Fibroblast of villous mesenchyme (primary cell): ENCODE results near the gene CPNE5. TPM values are rescaled to one million over a fixed set of nuclear protein-coding genes. Genes with fewer than 3 reads are reported as not detected.

ENCODE experiments used
- DNase-seq: peaks from one replicate; pipeline ENCODE4 v3.0.0-alpha.2; 2010; ENCODE audit warnings: low read depth
- H3K4me3 ChIP-seq: 2 replicates; pipeline ENCODE4 v1.5.1; 2011; ENCODE audit warnings: low read depth, mild to moderate bottlenecking, low read length
- CTCF ChIP-seq: IDR thresholded peaks from 2 replicates; pipeline ENCODE4 v1.5.1; 2012; ENCODE audit warnings: low read depth, mild to moderate bottlenecking, low read length; ENCODE audit not compliant: insufficient read depth
- total RNA-seq: library from RNA; depleted of rRNA; stranded (reverse); fragments of >200 nt; gene quantifications from 2 replicates; pipeline ENCODE4 v1.2.3, GENCODE V29; 2012

CPNE5 gene
- total RNA-seq, 1 donor: under 0.01 TPM

- no peak for DNase-seq
- no peak overlapping the region for H3K4me3 ChIP-seq
- TF ChIP-seq CTCF: no peak
Observed at GRCh38 chr6:36821581-36822335, 17.5 kb downstream of the CPNE5 start.

- H3K4me3 ChIP-seq: no peak overlapping the region
- DNase-seq: peak; percentile 67
- no peak for TF ChIP-seq CTCF
Observed at GRCh38 chr6:36820700-36821580, 18.3 kb downstream of the CPNE5 start.

GRCh38 chr6:36818756-36819155, 20.5 kb downstream of the CPNE5 start:
- TF ChIP-seq CTCF: no peak
- no peak for DNase-seq
- no peak overlapping the region for H3K4me3 ChIP-seq

GRCh38 chr6:36817847-36818246, 21.4 kb downstream of the CPNE5 start:
- no peak for TF ChIP-seq CTCF
- no peak for DNase-seq
- no peak overlapping the region for H3K4me3 ChIP-seq

GRCh38 chr6:36817176-36817817, 21.9 kb downstream of the CPNE5 start:
- TF ChIP-seq CTCF: no peak
- DNase-seq: no peak

GRCh38 chr6:36815962-36816735, 23.1 kb downstream of the CPNE5 start:
- H3K4me3 ChIP-seq: no peak overlapping the region
- DNase-seq: no peak
- TF ChIP-seq CTCF: no peak

More at GRCh38 chr6:36817176-36817817, 21.9 kb downstream of the CPNE5 start:
- no peak overlapping the region for H3K4me3 ChIP-seq
